ENCODE results near the gene IL7R. TPM values are rescaled to one million over a fixed set of nuclear protein-coding genes. Genes with fewer than 3 reads are reported as not detected.
"Not testable (repeated sequence)": the region's sequence is repeated elsewhere in the genome, so short reads cannot be mapped to it uniquely, and the experiment has no call there.

The IL7R gene
- total RNA-seq, 1 experiment from 2014 or later, result not detected

DNA sequence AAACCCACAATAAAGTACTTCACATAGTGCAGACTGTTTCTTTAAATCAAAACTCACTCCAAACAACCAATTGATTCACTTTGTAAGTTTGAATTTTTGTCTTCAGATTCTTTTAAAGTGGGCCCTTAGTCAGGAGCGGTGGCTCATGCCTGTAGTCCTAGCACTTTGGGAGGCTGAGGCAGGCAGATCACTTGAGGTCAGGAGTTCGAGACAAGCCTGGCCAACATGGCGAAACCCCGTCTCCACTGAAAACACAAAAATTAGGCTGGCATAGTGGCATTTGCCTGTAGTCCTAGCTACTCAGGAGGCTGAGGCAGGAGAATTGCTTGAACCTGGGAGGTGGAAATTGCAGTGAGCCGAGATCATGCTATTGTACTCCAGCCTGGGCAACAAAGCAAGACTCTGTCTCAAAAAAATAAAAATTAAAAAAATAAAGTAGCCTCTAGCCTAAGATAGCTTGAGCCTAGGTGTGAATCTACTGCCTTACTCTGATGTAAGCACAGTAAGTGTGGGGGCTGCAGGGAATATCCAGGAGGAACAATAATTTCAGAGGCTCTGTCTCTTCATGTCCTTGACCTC is 416 bp upstream of the IL7R start:
- not testable (repeated sequence) for H3K4me2 ChIP-seq (ENCODE audit: low read depth, low read length, poor library complexity, severe bottlenecking); H3K9me2 ChIP-seq (replicated peaks; ENCODE audit: insufficient read depth, low read length); H3K4me3 ChIP-seq (ENCODE audit: low read length); H3K9ac ChIP-seq (ENCODE audit: low read length); H3K9me3 ChIP-seq (ENCODE audit: low read length); H3K27me3 ChIP-seq (ENCODE audit: low read length); H2AFZ ChIP-seq (ENCODE audit: low read length); H3K36me3 ChIP-seq (ENCODE audit: insufficient read depth, low read length); H3K79me2 ChIP-seq (ENCODE audit: low read length); H3K4me1 ChIP-seq (ENCODE audit: low read length); DNase-seq; H4K20me1 ChIP-seq (ENCODE audit: insufficient read depth, low read depth, low read length); H3K27ac ChIP-seq (ENCODE audit: low read length)

DNA sequence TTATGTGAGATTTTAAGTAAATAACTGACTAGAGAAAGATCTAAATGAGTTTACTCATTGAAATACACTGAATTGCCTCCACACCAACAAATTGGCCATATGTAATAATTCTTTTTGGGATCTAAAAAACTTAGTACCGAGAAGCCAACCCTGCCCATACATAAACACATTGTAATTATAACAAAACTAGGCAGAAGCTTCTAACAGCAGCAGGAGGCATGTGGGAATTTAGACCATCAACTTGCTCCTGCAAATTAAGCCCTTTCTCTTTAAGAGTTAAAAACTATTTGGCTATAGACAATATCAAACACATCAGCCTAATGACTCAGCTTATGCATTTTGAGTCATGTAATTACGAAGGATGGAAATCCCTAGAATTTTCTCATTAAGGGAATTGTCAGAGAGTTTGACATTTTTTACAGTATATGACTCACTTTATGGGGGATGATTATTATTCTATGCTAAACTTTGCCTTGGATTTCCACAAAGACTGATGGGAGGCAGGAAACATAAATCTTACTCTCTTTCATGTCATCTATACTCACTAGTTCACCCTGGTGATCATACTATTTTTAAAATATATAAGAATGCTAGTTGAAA is 1.0 kb downstream of the IL7R start:
- no peaks in the 10 kb centered on the region for H4K20me1 ChIP-seq (ENCODE audit: insufficient read depth, low read depth, low read length)
- H3K9ac ChIP-seq (ENCODE audit: low read length), result no peak overlapping the region
- no peaks in the 10 kb centered on the region for H3K27me3 ChIP-seq (ENCODE audit: low read length)
- H3K27ac ChIP-seq (ENCODE audit: low read length), result no peak overlapping the region
- no peaks in the 10 kb centered on the region for H3K79me2 ChIP-seq (ENCODE audit: low read length)
- H3K4me3 ChIP-seq (ENCODE audit: low read length), result no peak overlapping the region
- no peaks in the 10 kb centered on the region for H3K36me3 ChIP-seq (ENCODE audit: insufficient read depth, low read length)
- no peaks in the 10 kb centered on the region for H3K9me3 ChIP-seq (ENCODE audit: low read length)
- no peaks in the 10 kb centered on the region for H3K9me2 ChIP-seq (replicated peaks; ENCODE audit: insufficient read depth, low read length)
- no peak overlapping the region for H2AFZ ChIP-seq (ENCODE audit: low read length)
- no peaks in the 10 kb centered on the region for H3K4me1 ChIP-seq (ENCODE audit: low read length)
- DNase-seq, result no peak
- no peak overlapping the region for H3K4me2 ChIP-seq (ENCODE audit: low read depth, low read length, poor library complexity, severe bottlenecking)

DNA sequence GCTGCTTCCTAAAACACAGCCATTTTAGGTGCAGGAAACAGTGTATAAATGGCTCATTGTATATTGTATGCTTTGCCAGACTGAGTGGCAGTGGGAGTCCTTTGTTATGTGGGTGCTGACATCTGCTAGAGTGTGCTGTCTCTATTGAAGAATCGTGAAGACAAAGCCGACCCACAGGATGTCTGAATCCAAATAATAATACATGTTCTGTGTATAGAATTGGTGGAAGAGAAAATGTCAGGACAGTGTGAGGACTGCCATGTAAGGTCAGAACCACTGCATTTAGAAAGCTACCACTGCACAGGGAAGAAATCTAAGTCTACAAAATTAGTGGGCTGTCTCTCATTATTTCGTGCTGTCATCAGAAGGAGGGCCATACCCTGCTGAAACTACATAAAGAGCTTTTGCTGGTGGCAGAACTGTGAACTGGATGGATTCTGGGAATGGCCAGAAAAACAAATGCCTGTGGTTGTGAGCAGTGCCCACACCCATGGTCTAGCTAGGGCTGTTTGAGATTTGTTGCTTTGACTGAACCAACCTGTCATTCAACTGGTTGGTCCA is 2.5 kb downstream of the IL7R start:
- Histone ChIP-seq H3K4me2 (ENCODE audit: low read depth, low read length, poor library complexity, severe bottlenecking) (no peak overlapping the region), H4K20me1 (ENCODE audit: insufficient read depth, low read depth, low read length) (no peaks in the 10 kb centered on the region), H3K9me2 (replicated peaks; ENCODE audit: insufficient read depth, low read length) (no peaks in the 10 kb centered on the region), H3K4me3 (ENCODE audit: low read length) (no peak overlapping the region), H3K36me3 (ENCODE audit: insufficient read depth, low read length) (no peaks in the 10 kb centered on the region), H3K9me3 (ENCODE audit: low read length) (no peaks in the 10 kb centered on the region), H3K9ac (ENCODE audit: low read length) (no peak overlapping the region), H2AFZ (ENCODE audit: low read length) (no peak overlapping the region), H3K27me3 (ENCODE audit: low read length) (no peaks in the 10 kb centered on the region), H3K27ac (ENCODE audit: low read length) (no peak overlapping the region), H3K79me2 (ENCODE audit: low read length) (no peaks in the 10 kb centered on the region), H3K4me1 (ENCODE audit: low read length) (no peaks in the 10 kb centered on the region)
- no peak for DNase-seq

DNA sequence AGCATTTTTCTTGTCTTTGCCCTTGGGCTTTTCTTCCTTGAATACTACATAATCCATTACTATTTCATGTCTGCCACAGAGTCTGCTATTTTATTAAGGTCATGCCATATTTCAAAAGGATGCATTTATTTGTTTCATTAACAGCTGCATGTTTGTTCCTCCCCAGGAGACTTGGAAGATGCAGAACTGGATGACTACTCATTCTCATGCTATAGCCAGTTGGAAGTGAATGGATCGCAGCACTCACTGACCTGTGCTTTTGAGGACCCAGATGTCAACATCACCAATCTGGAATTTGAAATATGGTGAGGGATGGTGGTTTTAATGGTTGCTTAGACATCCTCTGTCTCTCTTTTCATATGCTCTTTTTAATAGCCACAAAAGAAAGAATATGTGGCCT is 4.0 kb downstream of the IL7R start:
- no peak overlapping the region for H3K4me3 ChIP-seq (ENCODE audit: low read length)
- H3K4me1 ChIP-seq (ENCODE audit: low read length), result no peaks in the 10 kb centered on the region
- no peak overlapping the region for H2AFZ ChIP-seq (ENCODE audit: low read length)
- H3K4me2 ChIP-seq (ENCODE audit: low read depth, low read length, poor library complexity, severe bottlenecking), result no peak overlapping the region
- no peak for DNase-seq
- no peaks in the 10 kb centered on the region for H3K9me2 ChIP-seq (replicated peaks; ENCODE audit: insufficient read depth, low read length)
- H3K9me3 ChIP-seq (ENCODE audit: low read length), result no peaks in the 10 kb centered on the region
- H4K20me1 ChIP-seq (ENCODE audit: insufficient read depth, low read depth, low read length), result no peaks in the 10 kb centered on the region
- no peak overlapping the region for H3K9ac ChIP-seq (ENCODE audit: low read length)
- H3K79me2 ChIP-seq (ENCODE audit: low read length), result no peaks in the 10 kb centered on the region
- H3K27ac ChIP-seq (ENCODE audit: low read length), result no peak overlapping the region
- no peaks in the 10 kb centered on the region for H3K36me3 ChIP-seq (ENCODE audit: insufficient read depth, low read length)
- H3K27me3 ChIP-seq (ENCODE audit: low read length), result no peaks in the 10 kb centered on the region

DNA sequence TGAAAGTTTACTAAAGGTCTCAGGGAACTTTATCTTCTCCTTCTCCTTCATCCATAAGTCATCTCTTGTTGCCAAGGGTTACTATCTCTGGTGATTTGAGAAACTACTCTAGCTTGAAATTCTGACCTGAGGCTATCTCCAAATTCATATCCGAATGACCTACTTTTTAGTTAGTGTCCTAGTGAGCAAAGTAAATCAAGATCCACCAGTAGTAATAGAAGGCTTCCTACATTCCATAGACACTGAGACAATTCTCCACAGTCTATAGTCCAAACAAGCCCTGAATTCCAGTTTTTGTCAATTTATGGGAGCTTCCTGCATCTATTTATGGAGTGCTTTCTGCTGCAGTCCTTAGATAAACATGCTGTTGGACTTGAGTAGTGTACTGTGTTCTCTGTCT is 5.0 kb downstream of the IL7R start:
- Histone ChIP-seq H3K4me1 (ENCODE audit: low read length) (no peaks in the 10 kb centered on the region), H3K27me3 (ENCODE audit: low read length) (no peaks in the 10 kb centered on the region), H3K27ac (ENCODE audit: low read length) (no peak overlapping the region), H3K4me3 (ENCODE audit: low read length) (no peak overlapping the region), H3K9ac (ENCODE audit: low read length) (no peak overlapping the region), H3K36me3 (ENCODE audit: insufficient read depth, low read length) (no peaks in the 10 kb centered on the region), H3K79me2 (ENCODE audit: low read length) (no peaks in the 10 kb centered on the region), H3K4me2 (ENCODE audit: low read depth, low read length, poor library complexity, severe bottlenecking) (no peak overlapping the region), H3K9me3 (ENCODE audit: low read length) (no peaks in the 10 kb centered on the region), H4K20me1 (ENCODE audit: insufficient read depth, low read depth, low read length) (no peaks in the 10 kb centered on the region), H3K9me2 (replicated peaks; ENCODE audit: insufficient read depth, low read length) (no peaks in the 10 kb centered on the region), H2AFZ (ENCODE audit: low read length) (no peak overlapping the region)
- no peak for DNase-seq

DNA sequence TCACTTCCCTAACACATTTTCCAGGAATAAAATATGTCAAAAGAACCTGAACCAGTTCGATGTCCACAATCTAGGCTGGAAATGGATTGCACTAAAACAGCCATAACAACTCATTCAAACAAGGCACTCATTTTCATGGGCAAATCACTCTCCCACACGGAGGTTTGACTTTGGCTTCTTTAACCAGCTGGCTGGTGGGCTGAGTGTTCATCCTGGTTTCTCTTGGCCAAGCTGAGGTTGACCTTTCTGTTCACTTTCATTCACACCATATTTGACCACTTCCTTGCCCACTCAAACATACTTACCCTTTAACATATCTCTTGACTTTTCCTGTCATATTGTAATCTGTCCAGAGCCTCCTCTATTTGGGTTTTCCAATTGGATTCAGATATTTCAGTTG is 5.4 kb downstream of the IL7R start:
- Histone ChIP-seq H4K20me1 (ENCODE audit: insufficient read depth, low read depth, low read length) (no peaks in the 10 kb centered on the region), H3K27me3 (ENCODE audit: low read length) (no peaks in the 10 kb centered on the region), H3K9me3 (ENCODE audit: low read length) (no peaks in the 10 kb centered on the region), H3K4me3 (ENCODE audit: low read length) (no peak overlapping the region), H2AFZ (ENCODE audit: low read length) (no peak overlapping the region), H3K36me3 (ENCODE audit: insufficient read depth, low read length) (no peaks in the 10 kb centered on the region), H3K4me2 (ENCODE audit: low read depth, low read length, poor library complexity, severe bottlenecking) (no peak overlapping the region), H3K27ac (ENCODE audit: low read length) (no peak overlapping the region), H3K9ac (ENCODE audit: low read length) (no peak overlapping the region), H3K79me2 (ENCODE audit: low read length) (no peaks in the 10 kb centered on the region), H3K9me2 (replicated peaks; ENCODE audit: insufficient read depth, low read length) (no peaks in the 10 kb centered on the region), H3K4me1 (ENCODE audit: low read length) (no peaks in the 10 kb centered on the region)
- DNase-seq, result no peak

DNA sequence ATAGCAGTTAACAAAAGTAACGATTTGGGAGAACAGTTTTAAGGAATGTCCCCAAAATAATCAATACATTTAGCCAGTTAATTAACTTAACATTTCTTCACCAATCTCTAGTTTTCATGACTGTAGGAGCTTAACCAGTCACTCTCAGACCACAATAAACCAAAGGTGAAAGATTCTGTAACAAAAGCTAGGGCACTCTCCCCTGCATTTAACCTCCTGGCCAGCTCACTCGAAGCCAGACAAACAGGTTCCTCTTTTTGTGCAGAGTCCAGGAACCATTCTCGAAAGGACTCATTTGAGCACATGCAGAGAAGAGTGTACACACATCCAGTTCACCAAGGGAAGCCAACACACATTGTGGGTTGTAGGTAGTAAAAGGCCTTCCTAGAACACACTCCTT is 6.5 kb downstream of the IL7R start:
- no peaks in the 10 kb centered on the region for H3K4me1 ChIP-seq (ENCODE audit: low read length)
- H3K9me3 ChIP-seq (ENCODE audit: low read length), result no peaks in the 10 kb centered on the region
- H3K4me3 ChIP-seq (ENCODE audit: low read length), result no peak overlapping the region
- H3K36me3 ChIP-seq (ENCODE audit: insufficient read depth, low read length), result no peaks in the 10 kb centered on the region
- H3K27me3 ChIP-seq (ENCODE audit: low read length), result no peaks in the 10 kb centered on the region
- no peak overlapping the region for H3K4me2 ChIP-seq (ENCODE audit: low read depth, low read length, poor library complexity, severe bottlenecking)
- no peaks in the 10 kb centered on the region for H3K9me2 ChIP-seq (replicated peaks; ENCODE audit: insufficient read depth, low read length)
- no peaks in the 10 kb centered on the region for H3K79me2 ChIP-seq (ENCODE audit: low read length)
- no peak overlapping the region for H2AFZ ChIP-seq (ENCODE audit: low read length)
- no peak overlapping the region for H3K9ac ChIP-seq (ENCODE audit: low read length)
- no peak for DNase-seq
- H4K20me1 ChIP-seq (ENCODE audit: insufficient read depth, low read depth, low read length), result no peaks in the 10 kb centered on the region
- no peak overlapping the region for H3K27ac ChIP-seq (ENCODE audit: low read length)

DNA sequence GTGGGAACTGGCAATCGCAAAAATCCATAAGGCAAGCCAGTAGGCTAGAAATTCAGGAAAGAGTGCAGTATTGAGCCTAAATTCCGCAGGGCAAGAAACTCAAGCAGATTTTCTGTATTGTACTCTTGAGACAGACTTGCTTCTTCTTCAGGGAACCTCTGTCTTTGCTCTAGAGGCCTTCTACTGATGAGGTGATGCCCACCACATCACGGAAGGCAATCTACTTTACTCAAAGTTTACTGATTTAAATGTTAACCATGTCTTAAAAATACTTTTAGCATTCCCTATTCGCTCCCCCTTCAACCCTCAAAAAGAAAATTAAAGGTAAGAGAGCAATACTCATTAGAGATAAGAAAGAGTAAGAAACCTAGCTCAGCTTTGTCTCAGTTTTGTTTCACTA is 11.3 kb downstream of the IL7R start:
- Histone ChIP-seq H4K20me1 (ENCODE audit: insufficient read depth, low read depth, low read length) (no peaks in the 10 kb centered on the region), H3K27ac (ENCODE audit: low read length) (no peak overlapping the region), H3K9me3 (ENCODE audit: low read length) (no peaks in the 10 kb centered on the region), H3K4me3 (ENCODE audit: low read length) (no peak overlapping the region), H3K4me2 (ENCODE audit: low read depth, low read length, poor library complexity, severe bottlenecking) (no peak overlapping the region), H3K9me2 (replicated peaks; ENCODE audit: insufficient read depth, low read length) (no peaks in the 10 kb centered on the region), H3K36me3 (ENCODE audit: insufficient read depth, low read length) (no peaks in the 10 kb centered on the region), H3K9ac (ENCODE audit: low read length) (no peak overlapping the region), H3K4me1 (ENCODE audit: low read length) (no peaks in the 10 kb centered on the region), H3K27me3 (ENCODE audit: low read length) (no peaks in the 10 kb centered on the region), H2AFZ (ENCODE audit: low read length) (no peak overlapping the region), H3K79me2 (ENCODE audit: low read length) (no peaks in the 10 kb centered on the region)
- no peak for DNase-seq

Data from Karpas-422 (cell line).